SU-DHL-6 (cell line): Measurements from ENCODE around the gene CATSPERZ.

ENCODE experiments used
- CTCF ChIP-seq: fragments of 200-600 bp; sonication (generic); IDR thresholded peaks from one replicate; pipeline ENCODE4 v1.5.1; 2017; ENCODE audit warnings: antibody characterized with exemption, mild to moderate bottlenecking, low read length, moderate library complexity; ENCODE audit not compliant: insufficient read depth, poor library complexity, severe bottlenecking
- EZH2phosphoT487 ChIP-seq: fragments of 200-600 bp; sonication (generic), shearing (Covaris generic); conservative IDR thresholded peaks from 2 replicates; pipeline ENCODE4 v1.6.1; 2018; ENCODE audit warnings: mild to moderate bottlenecking, antibody characterized with exemption, low read length, moderate library complexity, mixed read lengths

GRCh38 chr11:64343767-64344559, 43.8 kb downstream of the CATSPERZ start:
- TF ChIP-seq CTCF: no peak
- TF ChIP-seq EZH2phosphoT487: no peak
